Measurements from ENCODE around the gene TSHZ1.

DNA sequence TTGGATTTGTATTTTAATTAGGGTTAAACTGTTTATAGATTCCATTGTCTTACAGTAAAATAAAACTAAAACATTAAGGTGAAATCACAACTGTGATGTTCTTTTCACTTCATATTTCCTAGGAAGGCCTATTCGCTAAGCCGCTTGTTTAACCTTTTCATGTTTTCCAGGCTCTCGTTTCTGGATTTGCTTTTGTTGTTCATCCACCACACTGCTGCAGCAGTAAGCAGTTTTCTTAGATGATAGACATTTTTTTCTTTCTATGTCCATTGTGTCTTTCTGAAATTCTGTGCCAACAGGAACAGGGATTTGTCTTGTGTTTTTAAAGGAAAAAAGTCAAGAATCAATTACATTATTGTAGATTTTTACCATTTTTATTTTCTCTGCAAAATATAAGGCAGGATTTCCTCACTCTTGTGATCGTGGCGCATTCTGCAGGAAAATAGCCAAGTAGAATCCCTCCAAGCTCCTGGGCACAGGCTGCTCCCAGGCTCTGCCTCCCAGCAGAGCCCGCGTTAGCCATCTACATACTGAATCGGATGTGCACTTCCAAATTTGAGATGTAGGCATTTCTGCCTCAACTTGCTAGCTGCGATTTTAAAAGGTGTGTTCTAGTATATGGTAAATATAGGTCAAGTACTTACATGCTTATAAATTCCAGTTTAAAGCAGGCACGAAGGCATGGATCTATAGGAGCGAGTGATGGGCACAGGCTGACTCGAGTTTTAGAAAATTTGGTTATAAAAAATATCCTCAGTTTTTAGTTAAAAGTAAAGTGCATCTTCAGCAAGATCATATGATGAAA lies 10.2 kb downstream of the TSHZ1 start:
- TF ChIP-seq, protein P1, sequence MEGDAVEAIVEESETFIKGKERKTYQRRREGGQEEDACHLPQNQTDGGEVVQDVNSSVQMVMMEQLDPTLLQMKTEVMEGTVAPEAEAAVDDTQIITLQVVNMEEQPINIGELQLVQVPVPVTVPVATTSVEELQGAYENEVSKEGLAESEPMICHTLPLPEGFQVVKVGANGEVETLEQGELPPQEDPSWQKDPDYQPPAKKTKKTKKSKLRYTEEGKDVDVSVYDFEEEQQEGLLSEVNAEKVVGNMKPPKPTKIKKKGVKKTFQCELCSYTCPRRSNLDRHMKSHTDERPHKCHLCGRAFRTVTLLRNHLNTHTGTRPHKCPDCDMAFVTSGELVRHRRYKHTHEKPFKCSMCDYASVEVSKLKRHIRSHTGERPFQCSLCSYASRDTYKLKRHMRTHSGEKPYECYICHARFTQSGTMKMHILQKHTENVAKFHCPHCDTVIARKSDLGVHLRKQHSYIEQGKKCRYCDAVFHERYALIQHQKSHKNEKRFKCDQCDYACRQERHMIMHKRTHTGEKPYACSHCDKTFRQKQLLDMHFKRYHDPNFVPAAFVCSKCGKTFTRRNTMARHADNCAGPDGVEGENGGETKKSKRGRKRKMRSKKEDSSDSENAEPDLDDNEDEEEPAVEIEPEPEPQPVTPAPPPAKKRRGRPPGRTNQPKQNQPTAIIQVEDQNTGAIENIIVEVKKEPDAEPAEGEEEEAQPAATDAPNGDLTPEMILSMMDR (conservative IDR thresholded peaks at IDR 0.05; ENCODE audit: low read length), result no peak
- no peak for TF ChIP-seq EZH2phosphoT487 (IDR thresholded peaks at IDR 0.05; ENCODE audit: borderline replicate concordance, low read depth, low read length)
